HCEC 1CT (cell line): ENCODE results near the gene CLSTN3.

Experiments
- DNase-seq: peaks from one replicate; pipeline ENCODE4 v3.0.0-alpha.2; 2017

Gene CLSTN3

DNA sequence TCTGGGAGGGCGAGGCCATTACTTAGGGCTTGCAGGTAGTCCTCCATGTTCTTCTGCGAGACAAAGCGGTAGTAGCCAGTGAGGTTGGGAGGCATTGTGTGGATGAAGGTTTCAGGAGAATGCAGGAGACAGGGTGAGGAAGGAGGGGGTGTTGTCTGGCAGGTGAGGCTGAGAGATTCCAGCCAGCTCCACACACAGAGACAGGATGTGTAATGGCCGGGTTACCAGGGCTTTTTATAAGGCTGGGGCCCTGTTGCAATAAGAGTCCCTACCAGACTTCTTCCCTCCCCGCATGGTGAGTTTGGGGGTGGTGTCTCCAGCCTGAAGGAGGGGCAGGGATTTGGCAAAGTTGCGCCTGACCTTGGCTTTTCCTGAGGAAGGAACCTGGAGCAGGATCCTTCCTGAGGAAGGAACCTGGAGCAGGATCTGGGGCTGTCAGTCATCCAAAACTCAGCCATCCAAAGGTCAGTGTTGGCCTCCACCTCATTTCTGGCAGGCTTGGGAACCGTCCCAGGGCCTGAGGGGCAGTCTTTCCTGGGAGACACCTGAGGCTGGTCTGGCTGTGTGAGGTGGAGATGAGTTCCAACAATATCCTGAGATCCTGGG lies 1.4 kb upstream of the CLSTN3 start, which contains the start of gene RBP5:
Gene RBP5, minus strand, starts transcription at position 209 of the 606 bp plus-strand sequence. Its CDS starts 114 bp downstream, at position 95.
- no peak for DNase-seq

- no peak for DNase-seq
Observed at GRCh38 chr12:7129287-7129871, 792 bp upstream of the CLSTN3 start.

DNA sequence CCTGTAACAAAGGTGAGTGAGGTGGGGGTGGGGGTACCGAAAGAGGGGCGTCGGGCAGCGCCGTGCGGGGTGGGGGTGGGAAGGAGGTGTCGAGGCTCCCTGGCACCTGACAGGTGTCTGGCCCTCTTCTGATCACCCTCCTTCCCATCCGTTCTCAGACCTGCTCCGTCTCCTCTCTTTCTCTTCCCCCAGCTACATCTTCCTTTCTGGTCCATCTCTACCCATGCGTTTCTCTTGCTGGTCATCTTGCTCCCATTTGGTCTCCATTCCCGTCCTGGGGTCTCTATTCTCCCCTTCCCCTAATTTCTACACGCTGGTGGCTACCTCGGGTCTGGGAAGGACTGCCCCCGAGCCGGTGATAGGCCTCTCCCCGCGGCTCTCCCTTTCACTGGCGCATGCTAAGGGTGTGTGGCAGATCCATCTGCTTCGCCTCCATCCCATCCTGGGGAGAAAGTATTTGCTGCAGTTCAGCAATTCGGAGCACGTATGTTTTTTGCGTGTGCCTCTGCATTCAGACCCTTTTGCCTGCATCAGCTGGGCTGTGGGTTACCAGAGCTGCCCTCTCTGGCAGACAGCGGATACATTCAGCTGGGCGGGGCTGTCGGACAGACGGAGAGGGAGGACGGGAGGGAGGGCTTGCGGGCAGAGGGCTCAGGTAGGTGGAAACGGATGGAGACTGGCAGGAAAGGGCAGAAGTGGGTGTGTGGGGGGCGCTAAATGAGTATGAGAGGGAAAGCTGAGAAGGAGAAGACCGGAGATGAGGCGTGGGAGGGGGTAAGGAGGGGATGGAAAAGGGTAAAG lies 730 bp downstream of the CLSTN3 start:
- DNase-seq = peak; percentile 10

GRCh38 chr12:7131502-7131866 lies 1.3 kb downstream of the CLSTN3 start:
- DNase-seq = no peak

DNA sequence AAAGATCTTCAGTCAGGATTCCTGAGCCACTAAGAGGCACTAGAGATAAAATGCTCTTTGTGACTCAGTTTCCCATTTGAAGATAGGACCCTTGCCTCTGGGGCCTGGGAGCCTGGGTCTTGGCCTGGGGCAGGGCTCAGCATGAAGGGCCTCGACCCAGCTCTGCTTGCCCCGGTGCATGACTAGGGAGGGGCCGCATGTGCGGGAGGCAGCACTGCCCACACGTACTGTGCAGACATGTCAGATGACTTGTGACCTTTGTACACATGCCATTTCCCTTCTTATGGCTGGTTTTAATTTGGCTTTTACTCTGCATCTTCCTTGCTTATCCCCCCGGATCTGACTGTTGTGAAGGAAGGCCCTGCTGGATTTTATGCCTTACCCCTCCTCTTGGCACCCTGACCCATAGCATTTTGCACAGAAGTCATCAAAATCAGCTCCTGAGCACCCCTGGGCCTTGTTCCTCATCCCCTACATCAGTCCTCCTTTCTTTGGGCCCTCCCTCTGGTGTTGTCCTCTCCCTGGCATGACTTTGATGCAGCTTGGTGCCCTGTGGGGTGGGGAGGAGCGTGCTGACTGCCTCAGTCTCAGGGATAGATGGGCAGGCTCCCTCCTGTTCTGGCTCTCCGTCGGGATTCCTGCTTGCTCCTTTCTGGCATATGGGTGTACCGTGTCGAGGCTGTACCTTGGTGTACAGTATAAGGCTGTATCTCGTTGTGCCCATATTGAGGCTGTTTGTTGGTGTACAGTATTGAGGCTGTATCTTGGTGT lies 4.4 kb downstream of the CLSTN3 start:
- DNase-seq = no peak

GRCh38 chr12:7136071-7136470 lies 5.9 kb downstream of the CLSTN3 start:
- DNase-seq = no peak

GRCh38 chr12:7136676-7137075 lies 6.5 kb downstream of the CLSTN3 start:
- DNase-seq = no peak

- DNase-seq = no peak
Observed at GRCh38 chr12:7137908-7138307, 7.7 kb downstream of the CLSTN3 start.

- DNase-seq = no peak
Observed at GRCh38 chr12:7139200-7139599, 9.0 kb downstream of the CLSTN3 start.

- DNase-seq = no peak
Observed at GRCh38 chr12:7141351-7142005, 11.3 kb downstream of the CLSTN3 start.

DNA sequence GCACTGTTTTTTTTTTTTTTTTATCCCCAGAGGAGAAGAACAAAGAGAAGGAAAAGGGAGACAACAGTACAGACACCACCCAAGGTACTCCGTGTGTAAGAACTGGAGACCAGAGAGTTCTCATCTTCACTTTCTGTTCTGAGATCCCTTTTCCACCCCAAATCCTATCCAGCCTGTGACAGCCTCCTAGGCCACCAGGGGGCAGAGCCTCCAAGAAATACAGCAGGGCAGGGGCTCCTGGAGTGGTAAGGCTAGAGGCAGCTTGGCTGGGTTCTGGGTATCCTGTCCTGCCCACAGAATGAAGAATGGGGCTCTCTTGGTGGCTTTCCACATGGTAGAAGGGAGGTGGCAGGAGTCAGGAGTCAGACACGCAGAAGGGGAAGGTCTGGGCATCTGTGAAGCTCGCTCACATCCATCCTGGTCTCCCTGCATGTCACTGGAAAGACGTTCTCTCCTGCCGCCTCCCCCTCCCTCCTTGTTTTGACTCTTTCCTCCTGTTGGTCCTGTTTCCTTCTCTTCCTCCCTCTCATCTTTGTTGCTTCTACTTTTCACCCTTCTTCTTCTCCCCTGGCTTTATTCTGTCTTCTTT lies 12.0 kb downstream of the CLSTN3 start:
- peak; percentile 25 for DNase-seq

DNA sequence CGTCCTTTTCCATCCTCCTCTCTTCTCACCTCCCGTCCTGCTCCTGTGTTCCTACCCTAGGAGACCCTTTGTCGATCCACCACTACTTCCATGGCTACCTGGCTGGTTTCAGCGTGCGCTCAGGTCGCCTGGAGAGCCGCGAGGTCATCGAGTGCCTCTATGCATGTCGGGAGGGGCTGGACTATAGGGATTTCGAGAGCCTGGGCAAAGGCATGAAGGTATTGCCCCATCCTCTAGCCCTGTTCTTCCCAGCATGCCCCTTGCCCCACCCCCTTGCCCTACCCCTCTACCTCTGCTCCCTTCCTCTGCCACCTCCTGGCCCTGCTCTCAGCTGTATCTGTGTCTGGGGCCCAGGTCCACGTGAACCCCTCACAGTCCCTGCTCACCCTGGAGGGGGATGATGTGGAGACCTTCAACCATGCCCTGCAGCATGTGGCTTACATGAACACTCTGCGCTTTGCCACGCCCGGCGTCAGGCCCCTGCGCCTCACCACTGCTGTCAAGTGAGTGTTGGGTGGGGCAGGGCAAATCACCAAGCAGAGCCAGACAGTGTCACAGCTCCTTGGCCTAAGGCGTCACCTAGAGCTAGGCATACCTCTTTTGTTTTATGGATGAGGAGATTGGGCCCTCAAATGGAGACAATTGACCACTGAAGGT lies 12.8 kb downstream of the CLSTN3 start:
- no peak for DNase-seq

DNA sequence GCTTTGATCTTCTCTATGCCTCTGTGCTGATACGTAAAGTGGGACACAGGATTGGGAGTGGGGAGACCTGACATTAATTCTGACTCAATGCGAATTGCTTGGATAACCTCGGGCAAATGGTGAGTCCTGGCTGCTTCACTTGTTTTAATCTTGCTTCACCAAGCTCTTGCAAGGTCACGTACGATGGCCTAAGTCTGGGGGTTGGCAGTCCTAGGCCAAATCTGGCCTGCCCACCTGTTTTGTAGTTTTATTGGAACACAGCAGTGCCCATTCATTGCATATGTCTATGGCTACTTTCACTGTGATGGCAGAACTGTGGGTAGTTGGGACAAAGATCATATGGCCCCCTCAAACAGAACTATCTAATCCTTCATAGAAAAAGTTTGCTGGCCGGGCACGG lies 13.4 kb downstream of the CLSTN3 start:
- DNase-seq = no peak

DNA sequence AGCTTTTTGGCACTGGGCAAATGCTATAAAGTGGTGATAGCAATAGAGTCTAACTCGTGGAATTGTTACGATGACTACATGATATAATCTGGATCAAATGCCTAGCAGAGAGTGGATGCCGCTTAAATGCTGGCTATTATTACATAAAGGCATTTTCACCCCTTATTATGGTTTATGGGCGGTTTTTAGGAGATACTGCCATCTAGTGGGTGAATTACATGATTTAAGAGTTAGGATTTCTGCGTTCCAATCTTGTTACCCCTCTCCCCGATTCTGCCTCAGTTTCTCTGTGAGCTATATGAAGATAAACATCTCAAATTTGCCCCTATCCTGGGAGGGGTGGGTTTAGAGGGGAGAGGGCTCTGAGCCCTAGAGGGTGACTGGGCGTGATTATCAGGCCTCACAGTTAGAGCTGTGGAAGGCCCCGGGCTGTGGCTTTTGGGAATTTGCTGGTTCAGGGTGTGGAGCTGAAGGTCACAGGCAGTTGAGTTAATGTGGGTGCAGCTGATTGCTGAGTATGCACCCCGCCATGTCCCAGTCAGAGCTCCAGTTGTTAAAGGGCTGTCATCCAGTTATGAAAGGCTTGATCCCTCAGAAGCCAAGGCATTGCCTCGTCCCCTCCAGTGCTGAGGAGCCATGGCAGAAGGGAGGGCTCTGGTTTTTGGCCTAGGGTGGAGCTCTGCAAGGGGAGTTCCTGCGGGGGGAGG lies 14.4 kb downstream of the CLSTN3 start:
- DNase-seq = peak; percentile 31

- no peak for DNase-seq
Observed at GRCh38 chr12:7145671-7146070, 15.5 kb downstream of the CLSTN3 start.

- no peak for DNase-seq
Observed at GRCh38 chr12:7146228-7146627, 16.1 kb downstream of the CLSTN3 start.

DNA sequence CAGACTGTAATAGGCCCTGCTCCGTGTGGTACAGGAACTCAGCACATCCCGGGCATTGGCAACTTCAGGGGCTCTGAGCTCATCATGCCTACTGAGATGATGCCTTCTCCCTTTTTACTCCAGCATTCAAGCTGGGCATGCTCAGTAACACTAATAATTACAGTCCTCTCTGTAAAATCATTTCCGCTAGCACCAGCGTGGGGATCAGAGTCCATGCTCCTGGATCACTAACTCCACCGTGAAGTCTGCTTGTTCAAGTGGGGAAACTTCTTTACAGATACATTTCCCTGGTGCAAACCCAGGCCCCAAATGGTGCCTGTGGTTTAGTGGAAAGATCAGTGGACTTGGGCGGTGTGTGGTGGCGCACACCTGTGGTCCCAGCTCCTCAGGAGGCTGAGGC lies 16.7 kb downstream of the CLSTN3 start:
- no peak for DNase-seq

- no peak for DNase-seq
Observed at GRCh38 chr12:7150356-7150755, 20.2 kb downstream of the CLSTN3 start.

GRCh38 chr12:7150841-7151240 lies 20.7 kb downstream of the CLSTN3 start:
- no peak for DNase-seq

- DNase-seq = no peak
Observed at GRCh38 chr12:7151532-7151931, 21.4 kb downstream of the CLSTN3 start.

DNA sequence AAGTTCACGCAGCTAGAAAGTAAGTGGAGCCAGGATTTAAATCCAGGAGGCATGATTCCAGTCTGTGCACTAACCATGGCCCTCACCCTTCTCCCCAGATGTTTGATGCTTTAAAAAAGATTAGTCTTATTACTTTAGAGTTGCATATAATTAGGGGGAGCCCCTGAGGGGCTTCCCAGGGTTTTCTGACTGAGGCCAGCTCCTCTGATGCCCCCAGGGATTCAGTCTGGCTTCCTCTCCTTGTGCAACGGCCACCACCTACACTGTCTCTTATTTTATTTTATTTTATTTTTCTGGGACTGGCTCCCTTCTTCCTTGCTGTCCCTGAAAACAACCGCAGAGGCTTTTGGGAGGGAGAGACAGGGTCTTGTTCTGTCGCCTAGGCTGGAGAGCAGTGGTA lies 22.6 kb downstream of the CLSTN3 start:
- DNase-seq = no peak
